CD4-positive, alpha-beta T cell treated with Interleukin-6 at 100 ng/mL for 8 hours (primary cell): Measurements from ENCODE around the gene ART3.
A peak's percentile ranks its signal among the peaks of the same experiment; 100 is the strongest.

Source experiments
- DNase-seq: peaks from one replicate; pipeline ENCODE4 v3.0.0-alpha.2; 2020; ENCODE audit warnings: mixed read lengths, low spot score

The ART3 gene

GRCh38 chr4:76148142-76148865, 73.8 kb downstream of the ART3 start, which contains the start of gene NUP54:
NUP54 (minus strand) TSS chr4:76148397; CDS start chr4:76148374, 23 bp downstream.
- DNase-seq, result peak; percentile 92

DNA sequence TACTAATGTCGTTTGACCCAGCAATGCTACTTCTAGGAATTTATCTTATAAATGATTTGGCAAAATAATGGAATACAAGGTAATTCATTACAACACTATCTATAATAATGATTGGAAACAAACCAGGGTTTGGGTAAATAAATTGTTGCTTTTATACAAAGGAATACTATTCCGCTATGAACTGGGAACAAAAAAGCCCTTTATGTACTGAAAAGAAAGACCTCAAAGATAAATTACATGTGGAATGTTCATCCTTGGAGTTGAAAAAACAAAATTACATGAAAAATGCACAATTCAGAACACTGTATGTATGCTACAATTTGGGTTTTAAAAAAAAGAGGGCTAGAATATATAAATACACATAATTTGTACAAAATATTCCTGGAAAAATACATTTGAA, 78.8 kb downstream of the ART3 start:
- DNase-seq, result no peak

DNA sequence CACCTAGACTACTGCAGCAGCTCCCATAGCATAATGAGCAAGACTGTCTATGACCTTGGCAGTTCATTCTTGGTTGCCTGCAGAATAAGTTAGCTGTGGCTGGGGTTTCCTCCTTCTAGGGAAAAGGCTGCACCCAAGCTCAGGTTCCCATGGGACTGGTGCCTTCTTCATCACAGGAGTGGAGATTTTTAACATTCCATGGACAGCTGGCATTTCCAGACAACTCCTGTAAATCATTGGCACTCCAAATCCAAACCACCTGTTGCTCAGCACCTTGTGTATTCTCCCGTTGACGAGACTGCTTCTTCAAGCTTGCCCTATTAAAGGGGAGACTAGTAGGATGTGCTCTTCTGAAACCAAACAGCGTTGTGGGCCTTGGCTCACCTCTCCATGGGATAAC, 81.5 kb downstream of the ART3 start:
- no peak for DNase-seq

DNA sequence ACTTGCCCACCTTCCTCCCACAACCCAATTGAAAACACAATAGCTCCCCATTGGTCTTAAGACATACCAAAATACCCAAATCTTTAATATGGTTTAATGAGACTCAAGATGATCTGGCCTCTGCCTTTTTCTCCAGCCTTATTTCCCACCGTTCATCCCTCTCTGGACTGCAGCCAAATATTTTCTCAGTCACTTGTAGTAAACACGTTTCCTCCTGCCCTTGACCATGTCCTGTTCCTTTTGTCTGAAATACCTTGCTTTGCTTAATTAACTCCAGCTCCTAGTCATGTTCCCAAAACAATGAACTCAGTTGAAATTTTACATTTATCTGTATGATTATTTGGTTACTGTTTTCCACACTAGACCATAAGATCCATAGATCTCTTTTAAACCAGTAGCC, 82.1 kb downstream of the ART3 start:
- no peak for DNase-seq

GRCh38 chr4:76160355-76160754, 85.8 kb downstream of the ART3 start:
- DNase-seq, result no peak
